WTC11 (cell line): Measurements from ENCODE around the gene DPP10.

ENCODE experiments used
- FOXJ3 ChIP-seq: sonication (generic); formaldehyde crosslinking; IDR thresholded peaks from 2 replicates; pipeline ENCODE4 v1.9.0; 2021; ENCODE audit warnings: missing genetic modification reagents, mild to moderate bottlenecking, borderline replicate concordance
- FOXK1 ChIP-seq: sonication (generic); formaldehyde crosslinking; IDR thresholded peaks from 2 replicates; pipeline ENCODE4 v1.8.0; 2022; ENCODE audit warnings: mild to moderate bottlenecking, moderate library complexity, missing genetic modification reagents
- ZBTB21 ChIP-seq: sonication (generic); formaldehyde crosslinking; IDR thresholded peaks from 2 replicates; pipeline ENCODE4 v1.8.1; 2023; ENCODE audit warnings: mild to moderate bottlenecking, missing genetic modification reagents, borderline replicate concordance
- ZNF263 ChIP-seq: sonication (generic); formaldehyde crosslinking; IDR thresholded peaks from 2 replicates; pipeline ENCODE4 v1.8.1; 2022; ENCODE audit warnings: low read depth, mild to moderate bottlenecking, moderate library complexity, missing genetic modification reagents
- ZNF416 ChIP-seq: fragments of 250-450 bp; sonication (Bioruptor Pico); IDR thresholded peaks from 2 replicates; pipeline ENCODE4 v1.9.0; 2021; ENCODE audit warnings: mild to moderate bottlenecking, inconsistent platforms
- ZNF423 ChIP-seq: fragments of 250-450 bp; sonication (Bioruptor Pico); IDR thresholded peaks from 2 replicates; pipeline ENCODE4 v2.1.2; 2022; ENCODE audit warnings: mild to moderate bottlenecking, moderate library complexity
- TF ChIP-seq, protein P1 (sequence below): fragments of 200-600 bp; IDR thresholded peaks from 2 replicates; pipeline ENCODE4 v1.8.0; 2022; ENCODE audit warnings: antibody characterized with exemption
- TF ChIP-seq, protein P2 (sequence below): sonication (generic); formaldehyde crosslinking; conservative IDR thresholded peaks from 2 replicates; pipeline ENCODE4 v1.8.1; 2022; ENCODE audit warnings: mild to moderate bottlenecking, missing genetic modification reagents

- TF ChIP-seq FOXK1 (CRISPR knock-in tag) (no peak), ZNF263 (CRISPR knock-in tag) (no peak), ZNF416 (CRISPR knock-in tag) (no peak), FOXJ3 (CRISPR knock-in tag) (no peak), ZNF423 (CRISPR knock-in tag) (no peak), ZBTB21 (CRISPR knock-in tag) (no peak)
- TF ChIP-seq, protein P1, sequence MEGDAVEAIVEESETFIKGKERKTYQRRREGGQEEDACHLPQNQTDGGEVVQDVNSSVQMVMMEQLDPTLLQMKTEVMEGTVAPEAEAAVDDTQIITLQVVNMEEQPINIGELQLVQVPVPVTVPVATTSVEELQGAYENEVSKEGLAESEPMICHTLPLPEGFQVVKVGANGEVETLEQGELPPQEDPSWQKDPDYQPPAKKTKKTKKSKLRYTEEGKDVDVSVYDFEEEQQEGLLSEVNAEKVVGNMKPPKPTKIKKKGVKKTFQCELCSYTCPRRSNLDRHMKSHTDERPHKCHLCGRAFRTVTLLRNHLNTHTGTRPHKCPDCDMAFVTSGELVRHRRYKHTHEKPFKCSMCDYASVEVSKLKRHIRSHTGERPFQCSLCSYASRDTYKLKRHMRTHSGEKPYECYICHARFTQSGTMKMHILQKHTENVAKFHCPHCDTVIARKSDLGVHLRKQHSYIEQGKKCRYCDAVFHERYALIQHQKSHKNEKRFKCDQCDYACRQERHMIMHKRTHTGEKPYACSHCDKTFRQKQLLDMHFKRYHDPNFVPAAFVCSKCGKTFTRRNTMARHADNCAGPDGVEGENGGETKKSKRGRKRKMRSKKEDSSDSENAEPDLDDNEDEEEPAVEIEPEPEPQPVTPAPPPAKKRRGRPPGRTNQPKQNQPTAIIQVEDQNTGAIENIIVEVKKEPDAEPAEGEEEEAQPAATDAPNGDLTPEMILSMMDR = no peak
- TF ChIP-seq, protein P2, sequence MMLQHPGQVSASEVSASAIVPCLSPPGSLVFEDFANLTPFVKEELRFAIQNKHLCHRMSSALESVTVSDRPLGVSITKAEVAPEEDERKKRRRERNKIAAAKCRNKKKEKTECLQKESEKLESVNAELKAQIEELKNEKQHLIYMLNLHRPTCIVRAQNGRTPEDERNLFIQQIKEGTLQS (CRISPR knock-in tag) = no peak
These were observed 1290.8 kb downstream of the DPP10 start for GRCh38 chr2:115733190-115733775.
